ENCODE results near the gene SHB. TPM values are rescaled to one million over a fixed set of nuclear protein-coding genes. Genes with fewer than 3 reads are reported as not detected.

SHB gene
- total and polyA plus RNA-seq, 2 of the 13 experiments (the other 11 are each of a cell fraction or from before 2014, with no cell fraction given), result 19.4 to 20.7 TPM

- TF ChIP-seq EP300 (IDR thresholded peaks at IDR 0.05; ENCODE audit: low read depth in 2 of 2, low read length in 2 of 2) (peak in 1 of 2 experiments; percentile 80; a peak in 2 of 4 replicates), EP300 (CRISPR knock-in tag; IDR thresholded peaks at IDR 0.05; ENCODE audit: borderline replicate concordance) (no peak; the same call in 1 of the 2 replicates), MXD4 (CRISPR knock-in tag; IDR thresholded peaks at IDR 0.05) (peak; percentile 51; the same call in 1 of the 2 replicates), NFKBIZ (CRISPR knock-in tag; IDR thresholded peaks at IDR 0.05) (peak; percentile 72; the same call in 1 of the 2 replicates), ZNF30 (CRISPR knock-in tag; IDR thresholded peaks at IDR 0.05) (no peak), RARG (CRISPR knock-in tag; IDR thresholded peaks at IDR 0.05; ENCODE audit: low read depth) (no peak), NR1H2 (CRISPR knock-in tag; IDR thresholded peaks at IDR 0.05; ENCODE audit: borderline replicate concordance, low read depth) (0 out of 2 replicates have a peak, but pooled peaks have one; percentile 24), ZNF766 (CRISPR knock-in tag; IDR thresholded peaks at IDR 0.05; ENCODE audit: borderline replicate concordance) (peak; percentile 43; the same call in 1 of the 2 replicates), ELF3 (CRISPR knock-in tag; IDR thresholded peaks at IDR 0.05) (peak; percentile 93), USF2 (IDR thresholded peaks at IDR 0.05; ENCODE audit: low read depth, low read length) (no peak), USF2 (CRISPR knock-in tag; IDR thresholded peaks at IDR 0.05; ENCODE audit: borderline replicate concordance) (no peak), GLMP (CRISPR knock-in tag; IDR thresholded peaks at IDR 0.05; ENCODE audit: borderline replicate concordance) (no peak), ELF1 (CRISPR knock-in tag; IDR thresholded peaks at IDR 0.05) (no peak), ZSCAN9 (CRISPR knock-in tag; IDR thresholded peaks at IDR 0.05; ENCODE audit: borderline replicate concordance) (0 out of 2 replicates have a peak, but pooled peaks have one; percentile 28), HOXA7 (CRISPR knock-in tag; IDR thresholded peaks at IDR 0.05) (no peak), FOXO4 (CRISPR knock-in tag; conservative IDR thresholded peaks at IDR 0.05) (no peak), ZNF678 (CRISPR knock-in tag; IDR thresholded peaks at IDR 0.05) (no peak), ELK4 (CRISPR knock-in tag; IDR thresholded peaks at IDR 0.05; ENCODE audit: borderline replicate concordance) (no peak), FOXK1 (CRISPR knock-in tag; IDR thresholded peaks at IDR 0.05; ENCODE audit: borderline replicate concordance, low read depth) (peak; percentile 88), ZNF343 (CRISPR knock-in tag; IDR thresholded peaks at IDR 0.05) (no peak), KAT7 (CRISPR knock-in tag; IDR thresholded peaks at IDR 0.05; ENCODE audit: borderline replicate concordance) (peak; percentile 88; the same call in 1 of the 2 replicates), ADNP (CRISPR knock-in tag; IDR thresholded peaks at IDR 0.05) (no peak), NFE2L2 (IDR thresholded peaks at IDR 0.05; ENCODE audit: low read length) (no peak), POLR2AphosphoS5 (IDR thresholded peaks at IDR 0.05; ENCODE audit: low read depth, low read length) (no peak; the same call in 1 of the 2 replicates), ZNF282 (IDR thresholded peaks at IDR 0.05; ENCODE audit: partially characterized antibody) (no peak), ZC3H4 (CRISPR knock-in tag; IDR thresholded peaks at IDR 0.05; ENCODE audit: borderline replicate concordance) (no peak)
Measured at GRCh38 chr9:38059233-38059936, 9.6 kb downstream of the SHB start (continued).

Data from HepG2 (cell line).